ENCODE results near the gene YWHAH. TPM values are rescaled to one million over a fixed set of nuclear protein-coding genes. Genes with fewer than 3 reads are reported as not detected.

Gene YWHAH
- total and polyA plus RNA-seq, 9 of the 15 experiments (the other 6 are each of a cell fraction or from before 2014, with no cell fraction given): 32.0 to 177 (median 114) TPM

DNA sequence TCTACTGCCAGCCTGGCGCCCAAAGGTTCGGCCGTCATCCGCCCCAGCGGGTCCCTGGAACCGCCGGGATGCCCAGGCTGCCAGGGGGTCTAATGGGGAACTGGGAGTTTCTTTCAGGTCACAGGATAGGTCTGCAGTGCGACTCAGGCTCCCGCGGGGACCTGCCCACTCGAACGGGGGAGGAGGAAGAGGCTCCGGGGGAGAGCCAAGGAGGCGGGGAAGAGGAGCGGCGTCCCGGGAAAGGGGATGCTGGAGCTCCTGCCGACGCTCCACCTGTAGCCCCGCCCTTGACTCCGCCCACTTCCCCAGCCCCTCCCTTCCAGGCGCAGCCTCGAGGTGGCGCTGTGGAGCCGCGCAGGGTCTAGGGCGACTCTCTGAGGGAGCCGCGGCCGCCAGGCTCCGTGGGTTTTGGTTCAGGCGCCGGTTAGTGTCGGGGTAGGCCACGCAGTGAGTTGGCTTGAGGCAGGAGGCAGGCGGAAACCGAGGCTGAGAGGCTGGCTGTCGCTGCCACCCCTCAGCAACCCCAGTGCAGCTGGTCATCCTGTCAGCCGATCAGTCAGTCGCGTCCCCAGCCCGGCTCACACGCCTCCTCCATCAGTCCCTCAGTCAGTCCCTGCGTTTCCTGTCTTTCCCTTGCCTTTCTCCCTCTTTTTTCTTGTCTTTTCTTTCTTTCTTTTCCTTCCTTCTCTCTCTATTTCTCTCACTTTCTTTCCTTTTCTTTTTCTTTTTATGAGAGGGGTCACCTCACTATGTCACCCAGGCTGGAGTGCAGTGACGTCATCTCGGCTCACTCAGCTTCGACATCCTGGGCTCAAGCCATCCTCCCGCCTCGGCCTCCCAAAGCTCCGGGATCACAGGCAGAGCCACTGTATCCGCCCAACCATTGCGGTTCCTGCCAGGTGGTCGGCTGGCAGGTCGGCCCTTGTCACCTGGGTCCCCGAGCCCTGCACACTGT, 26.4 kb downstream of the YWHAH start (continued):
- TF ChIP-seq MGA (IDR thresholded peaks at IDR 0.05) (peak; percentile 7), HDAC2 (IDR thresholded peaks at IDR 0.05) (peak; percentile 16; the same call in 1 of the 2 replicates), RBM34 (IDR thresholded peaks at IDR 0.05; ENCODE audit: borderline replicate concordance, insufficient read depth, low read length) (no peak), EHMT2 (IDR thresholded peaks at IDR 0.05) (peak; percentile 33; the same call in 1 of the 2 replicates), SREBF1 (IDR thresholded peaks at IDR 0.05; ENCODE audit: borderline replicate concordance, low read depth, low read length) (no peak), RB1 (IDR thresholded peaks at IDR 0.05; ENCODE audit: low read depth) (peak; percentile 86), TCF7 (IDR thresholded peaks at IDR 0.05; ENCODE audit: borderline replicate concordance) (no peak), IRF1 (CRISPR knock-in tag; IDR thresholded peaks at IDR 0.05; ENCODE audit: borderline replicate concordance) (no peak), ARID1B (IDR thresholded peaks at IDR 0.05) (0 out of 2 replicates have a peak, but pooled peaks have one; percentile 37), PHF20 (IDR thresholded peaks at IDR 0.05; ENCODE audit: partially characterized antibody) (peak; percentile 13)
- TF ChIP-seq, protein P1, sequence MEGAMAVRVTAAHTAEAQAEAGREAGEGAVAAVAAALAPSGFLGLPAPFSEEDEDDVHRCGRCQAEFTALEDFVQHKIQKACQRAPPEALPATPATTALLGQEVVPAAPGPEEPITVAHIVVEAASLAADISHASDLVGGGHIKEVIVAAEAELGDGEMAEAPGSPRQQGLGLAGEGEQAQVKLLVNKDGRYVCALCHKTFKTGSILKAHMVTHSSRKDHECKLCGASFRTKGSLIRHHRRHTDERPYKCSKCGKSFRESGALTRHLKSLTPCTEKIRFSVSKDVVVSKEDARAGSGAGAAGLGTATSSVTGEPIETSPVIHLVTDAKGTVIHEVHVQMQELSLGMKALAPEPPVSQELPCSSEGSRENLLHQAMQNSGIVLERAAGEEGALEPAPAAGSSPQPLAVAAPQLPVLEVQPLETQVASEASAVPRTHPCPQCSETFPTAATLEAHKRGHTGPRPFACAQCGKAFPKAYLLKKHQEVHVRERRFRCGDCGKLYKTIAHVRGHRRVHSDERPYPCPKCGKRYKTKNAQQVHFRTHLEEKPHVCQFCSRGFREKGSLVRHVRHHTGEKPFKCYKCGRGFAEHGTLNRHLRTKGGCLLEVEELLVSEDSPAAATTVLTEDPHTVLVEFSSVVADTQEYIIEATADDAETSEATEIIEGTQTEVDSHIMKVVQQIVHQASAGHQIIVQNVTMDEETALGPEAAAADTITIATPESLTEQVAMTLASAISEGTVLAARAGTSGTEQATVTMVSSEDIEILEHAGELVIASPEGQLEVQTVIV (CRISPR knock-in tag; IDR thresholded peaks at IDR 0.05; ENCODE audit: borderline replicate concordance): no peak
